Measurements from ENCODE around the gene PSMC5.
A peak's percentile ranks its signal among the peaks of the same experiment; 100 is the strongest.

Gene PSMC5

DNA sequence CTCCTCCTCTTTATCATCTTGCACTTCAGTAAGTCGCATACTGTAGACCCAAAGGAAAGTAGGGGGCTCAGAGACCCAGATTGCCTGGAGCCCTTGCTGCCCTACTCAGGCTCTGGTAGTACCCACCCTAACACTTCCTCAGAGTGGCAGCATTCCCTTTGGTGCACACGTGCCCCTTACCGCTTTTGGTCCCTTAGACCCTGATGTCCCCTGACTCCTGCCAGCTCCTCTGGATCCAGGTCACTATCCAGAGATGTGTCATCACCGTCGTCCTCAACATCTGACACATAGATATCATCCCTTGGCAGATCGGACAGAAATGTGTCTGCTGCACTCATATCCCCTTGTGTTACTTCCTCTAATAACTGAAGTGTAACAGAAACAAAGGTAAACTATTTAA, 5.4 kb upstream of the PSMC5 start:
- no peak for DNase-seq

DNA sequence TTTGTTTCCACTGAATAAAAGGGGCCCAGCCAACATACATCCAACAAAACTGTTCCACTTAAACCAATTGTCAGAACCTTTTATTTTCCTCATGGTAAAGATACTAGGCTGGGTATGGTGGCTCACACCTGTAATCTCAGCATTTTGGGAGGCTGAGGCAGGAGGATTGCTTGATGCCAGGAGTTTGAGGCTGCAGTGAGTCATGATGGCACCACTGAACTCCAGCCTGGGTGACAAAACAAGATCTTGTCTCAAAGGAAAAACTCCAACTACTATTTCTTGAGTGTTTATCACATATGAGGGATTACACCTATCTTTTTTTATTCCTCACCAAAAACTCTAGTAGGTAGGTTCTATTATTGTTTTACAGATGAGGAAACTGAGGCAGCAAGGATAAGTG, 4.7 kb upstream of the PSMC5 start:
- DNase-seq = no peak

DNA sequence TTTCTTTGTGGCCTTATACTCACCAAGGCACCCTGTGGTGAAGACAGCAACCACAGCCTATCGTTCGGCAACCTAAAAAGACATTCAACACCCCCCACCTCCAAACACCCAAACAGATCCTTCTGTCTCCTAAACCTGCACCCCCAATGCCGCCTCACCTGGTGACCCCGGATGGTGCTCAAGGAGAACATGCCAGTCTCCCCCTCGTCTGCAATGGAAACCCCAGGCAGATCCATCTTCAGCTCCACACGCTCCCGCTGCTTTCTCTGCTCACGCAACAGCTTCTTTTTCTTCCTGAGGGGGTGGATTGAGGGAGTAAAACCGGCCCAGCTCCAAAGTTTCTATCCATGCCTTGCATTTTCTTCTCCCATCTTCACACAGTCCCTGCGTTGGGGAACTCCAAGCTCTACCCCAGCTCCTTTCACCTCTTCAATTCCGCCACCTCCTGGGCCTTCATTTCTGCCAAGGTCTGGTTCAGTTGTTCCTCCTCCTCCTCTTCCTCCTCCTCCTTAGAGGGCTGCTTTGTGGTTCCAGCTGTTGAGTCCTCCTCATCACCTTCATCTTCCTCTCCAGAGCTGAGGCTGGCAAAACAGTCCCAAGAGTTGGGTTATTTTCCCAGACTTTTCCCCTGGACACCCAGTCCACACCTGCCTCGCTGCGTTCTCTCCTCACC, 3.4 kb upstream of the PSMC5 start:
- DNase-seq = no peak

DNA sequence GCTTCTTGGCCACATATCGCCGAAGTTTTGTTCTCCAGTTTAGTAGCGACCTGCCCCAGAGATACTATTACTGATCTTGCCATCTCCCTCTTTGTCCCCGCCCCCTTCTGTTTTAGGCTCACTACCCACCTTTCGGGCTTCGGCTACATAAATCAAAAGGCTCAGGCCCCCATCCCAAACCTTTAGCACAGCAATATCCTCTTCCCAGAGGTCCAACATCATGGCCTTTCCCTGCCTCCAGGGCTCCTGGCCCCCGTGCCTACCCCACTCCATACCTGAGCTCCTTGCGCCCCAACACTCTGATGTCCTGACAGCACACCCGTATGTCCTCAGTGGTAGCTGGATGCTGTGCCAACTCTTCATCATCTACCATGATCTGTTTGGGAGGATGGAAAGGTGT, 2.9 kb upstream of the PSMC5 start:
- no peak for DNase-seq

DNA sequence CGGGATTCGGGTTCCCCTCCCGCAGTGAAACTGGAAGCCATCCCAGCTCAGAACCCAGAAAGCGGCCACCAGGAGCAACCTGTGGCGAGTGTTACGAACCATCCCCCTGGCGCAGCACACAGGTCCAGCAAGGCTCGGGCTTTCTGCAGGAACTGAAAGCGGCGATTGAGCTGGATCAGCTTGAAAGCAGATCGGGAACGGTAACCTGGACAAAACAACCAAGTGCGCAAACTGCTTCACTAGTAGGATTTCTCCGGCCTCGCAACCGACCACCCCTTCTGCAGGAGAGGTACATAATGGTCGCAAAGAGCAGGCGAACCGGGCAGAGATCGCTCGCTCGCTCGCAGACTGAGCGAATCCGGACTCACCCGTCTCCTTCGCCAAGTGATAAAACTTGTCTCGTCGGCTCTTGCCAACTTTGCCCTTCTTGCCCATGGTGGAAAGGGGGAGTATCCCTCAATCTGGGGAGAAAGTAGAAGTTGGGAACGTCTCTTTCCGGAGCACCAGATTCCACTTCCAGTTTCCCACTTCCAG, 696 bp upstream of the PSMC5 start:
- no peak for DNase-seq

DNA sequence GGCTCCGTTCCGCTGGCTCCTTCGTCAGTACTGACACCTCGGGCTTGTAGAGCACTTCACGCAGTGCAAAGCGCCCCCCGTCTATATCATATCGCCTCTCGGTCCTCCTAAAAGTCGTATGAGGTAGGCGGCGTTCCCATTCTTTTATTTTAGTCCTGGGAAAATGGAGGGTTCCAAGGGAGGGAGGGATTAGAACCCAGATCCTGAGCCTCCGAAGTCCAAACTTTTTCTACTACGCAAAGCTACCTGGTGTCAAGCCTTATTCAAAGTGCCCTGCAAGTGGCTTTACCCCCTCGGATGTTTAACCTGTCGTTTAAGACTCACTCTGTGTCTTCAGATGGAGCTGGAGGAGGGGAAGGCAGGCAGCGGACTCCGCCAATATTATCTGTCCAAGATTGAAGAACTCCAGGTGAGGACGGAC, 580 bp downstream of the PSMC5 start:
- DNase-seq = no peak

DNA sequence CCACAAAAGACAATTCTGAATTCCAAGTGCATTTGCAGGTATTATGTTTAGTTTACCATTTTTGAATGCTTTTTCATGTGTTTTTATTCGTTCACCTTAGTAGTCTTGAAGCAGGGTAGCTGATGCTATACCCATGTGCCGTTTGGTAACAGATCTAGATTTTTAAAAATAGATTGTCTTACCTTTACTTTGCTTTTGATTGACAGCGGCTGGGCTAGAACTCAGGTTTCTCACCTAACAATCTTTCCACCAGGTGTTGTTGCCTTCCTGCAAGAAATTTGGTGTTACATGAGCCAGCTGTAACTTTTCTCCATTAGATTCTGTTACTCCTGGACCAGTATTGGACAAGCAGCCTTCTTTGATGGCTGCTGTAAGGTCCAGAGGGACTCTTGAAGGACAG, 1.7 kb downstream of the PSMC5 start:
- DNase-seq = no peak

DNA sequence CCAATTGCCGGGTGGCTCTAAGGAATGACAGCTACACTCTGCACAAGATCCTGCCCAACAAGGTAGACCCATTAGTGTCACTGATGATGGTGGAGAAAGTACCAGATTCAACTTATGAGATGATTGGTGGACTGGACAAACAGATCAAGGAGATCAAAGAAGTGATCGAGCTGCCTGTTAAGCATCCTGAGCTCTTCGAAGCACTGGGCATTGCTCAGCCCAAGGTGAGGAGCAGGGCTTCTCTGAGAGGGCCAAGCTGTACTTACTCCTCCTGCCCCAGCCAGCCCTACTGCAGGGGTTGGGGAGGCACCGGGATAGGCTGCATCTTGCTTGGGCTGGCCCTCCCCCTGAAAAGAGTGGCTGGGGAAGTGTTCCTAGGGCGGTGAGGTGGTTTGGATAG, 3.0 kb downstream of the PSMC5 start:
- no peak for DNase-seq

DNA sequence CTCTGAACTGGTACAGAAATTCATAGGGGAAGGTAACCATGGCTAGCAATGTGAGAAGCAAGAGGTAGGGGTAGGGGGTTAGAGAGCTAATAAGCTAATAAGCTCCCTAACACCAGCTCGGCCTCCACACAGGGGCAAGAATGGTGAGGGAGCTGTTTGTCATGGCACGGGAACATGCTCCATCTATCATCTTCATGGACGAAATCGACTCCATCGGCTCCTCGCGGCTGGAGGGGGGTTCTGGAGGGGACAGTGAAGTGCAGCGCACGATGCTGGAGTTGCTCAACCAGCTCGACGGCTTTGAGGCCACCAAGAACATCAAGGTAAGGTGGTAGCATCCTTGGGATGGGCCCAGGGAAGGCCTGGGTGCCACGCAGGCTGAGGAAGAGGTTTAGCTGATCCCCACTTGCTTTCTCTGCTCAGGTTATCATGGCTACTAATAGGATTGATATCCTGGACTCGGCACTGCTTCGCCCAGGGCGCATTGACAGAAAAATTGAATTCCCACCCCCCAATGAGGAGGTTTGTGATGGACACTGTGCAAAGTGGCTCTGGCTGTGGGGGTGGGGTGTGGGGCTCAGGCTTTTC, 3.8 kb downstream of the PSMC5 start:
- DNase-seq = no peak

DNA sequence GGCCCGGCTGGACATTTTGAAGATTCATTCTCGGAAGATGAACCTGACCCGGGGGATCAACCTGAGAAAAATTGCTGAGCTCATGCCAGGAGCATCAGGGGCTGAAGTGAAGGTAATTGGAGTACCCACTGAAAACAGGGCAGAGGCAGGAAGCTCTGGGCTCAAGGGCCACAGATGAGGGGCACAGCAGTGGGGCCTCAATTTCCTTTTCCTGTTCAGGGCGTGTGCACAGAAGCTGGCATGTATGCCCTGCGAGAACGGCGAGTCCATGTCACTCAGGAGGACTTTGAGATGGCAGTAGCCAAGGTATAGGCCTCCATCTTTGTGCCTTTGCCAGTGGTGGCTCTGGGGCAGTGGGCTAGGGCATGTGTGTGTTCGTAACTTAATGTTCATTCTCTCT, 4.3 kb downstream of the PSMC5 start:
- no peak for DNase-seq

DNA sequence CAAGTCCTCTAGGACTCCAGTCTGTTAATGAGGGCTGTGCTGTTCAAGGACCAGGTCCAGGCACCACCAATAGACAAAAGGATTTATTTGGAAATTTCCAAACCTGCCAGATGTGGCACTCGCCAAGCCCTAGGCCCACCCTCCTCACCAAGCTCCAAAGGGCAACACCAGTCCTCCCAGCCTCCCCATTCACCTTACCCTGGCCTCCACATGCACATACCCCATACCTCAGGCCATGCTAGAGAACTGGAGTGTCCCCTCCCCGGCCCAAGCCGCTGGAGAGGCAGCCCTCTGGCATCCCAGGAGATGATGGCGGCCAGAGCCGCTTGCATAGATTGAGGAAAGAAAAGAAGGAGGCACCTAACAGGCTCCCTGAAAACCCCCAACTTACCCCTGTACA, 4.8 kb downstream of the PSMC5 start:
- DNase-seq = no peak

DNA sequence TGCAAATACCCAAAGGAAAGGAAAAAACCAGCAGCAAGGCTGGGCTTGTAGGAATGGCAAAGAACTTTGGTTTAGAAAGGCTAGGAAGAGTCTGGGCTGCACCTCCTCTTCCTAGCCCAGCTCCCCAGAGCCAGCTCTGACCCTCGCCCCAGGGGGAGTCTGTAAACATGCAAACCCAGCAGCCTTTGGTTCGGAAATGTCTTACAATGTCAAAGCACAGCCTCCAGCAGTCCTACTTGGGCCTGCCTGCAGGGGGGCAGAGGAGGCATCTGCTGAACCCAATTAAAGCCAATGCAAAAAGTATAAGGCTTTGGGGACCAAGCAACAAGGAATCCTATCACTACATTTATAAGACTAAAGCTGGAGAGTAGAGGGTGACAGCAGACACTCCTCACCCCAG, 5.2 kb downstream of the PSMC5 start:
- DNase-seq = no peak

DNA sequence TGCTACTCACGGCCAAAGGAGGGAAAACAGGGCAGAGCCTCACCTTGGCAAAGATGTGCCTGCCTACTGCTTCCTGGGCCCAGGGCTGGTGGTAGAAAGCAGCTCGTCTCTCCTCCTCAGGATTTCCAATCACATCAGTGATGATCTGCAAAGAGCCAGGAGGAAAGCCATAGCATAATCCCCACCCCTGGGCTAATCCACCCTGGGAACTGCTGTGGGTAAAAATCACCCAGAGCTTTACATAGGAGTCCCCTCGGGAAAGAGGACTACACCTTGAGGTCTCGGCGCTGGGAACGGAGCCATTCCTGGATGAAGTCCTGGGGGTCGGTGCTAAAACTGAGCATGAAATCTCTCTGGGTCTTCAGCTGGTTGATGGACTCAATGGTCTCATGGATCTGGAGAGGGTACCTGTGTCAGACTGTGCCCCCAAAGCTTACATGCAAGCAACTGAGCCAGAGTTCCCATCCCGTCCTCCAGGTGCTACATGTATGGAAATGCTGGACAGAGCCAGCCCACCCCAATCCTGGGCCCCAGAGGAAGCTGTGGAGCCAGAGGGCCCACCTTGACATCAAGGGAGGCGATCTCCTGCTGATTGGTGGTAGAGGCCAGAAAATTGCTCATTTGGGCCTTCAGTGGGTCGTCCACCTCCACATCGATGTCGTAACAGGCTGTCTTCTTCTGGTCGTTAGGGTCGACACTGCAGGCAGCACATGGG, 6.0 kb downstream of the PSMC5 start:
- DNase-seq = no peak

DNA sequence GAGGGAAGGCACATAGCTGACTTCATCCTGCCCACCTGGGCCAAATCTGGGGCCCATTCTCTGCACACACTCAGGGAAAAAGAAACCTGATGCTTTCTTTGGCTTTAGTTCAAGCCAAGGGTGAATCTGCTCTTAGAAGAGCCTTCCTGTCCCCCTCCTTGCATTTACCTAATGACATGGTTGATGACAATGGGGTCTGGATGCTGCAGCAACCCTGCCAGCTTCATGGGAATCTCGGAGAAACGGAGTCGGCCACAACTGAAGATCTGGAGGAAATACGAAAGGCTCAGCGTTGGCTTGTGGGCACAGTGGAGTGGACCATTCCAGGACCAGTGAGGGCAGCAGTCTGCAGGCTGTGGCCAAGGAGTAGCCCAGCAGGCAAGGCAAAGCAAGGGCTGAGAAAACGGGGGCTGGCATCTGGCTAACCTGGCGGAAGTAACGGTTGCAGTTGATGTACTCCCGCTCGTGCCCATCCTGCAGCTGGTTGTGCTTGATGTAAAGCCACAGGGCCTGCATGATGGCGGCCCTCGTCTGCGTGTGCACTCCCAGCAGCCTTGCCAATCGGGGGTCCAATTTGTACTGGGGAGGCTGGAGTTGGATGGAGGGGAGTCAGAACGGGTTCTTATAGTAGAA, 6.6 kb downstream of the PSMC5 start:
- DNase-seq = no peak

DNA sequence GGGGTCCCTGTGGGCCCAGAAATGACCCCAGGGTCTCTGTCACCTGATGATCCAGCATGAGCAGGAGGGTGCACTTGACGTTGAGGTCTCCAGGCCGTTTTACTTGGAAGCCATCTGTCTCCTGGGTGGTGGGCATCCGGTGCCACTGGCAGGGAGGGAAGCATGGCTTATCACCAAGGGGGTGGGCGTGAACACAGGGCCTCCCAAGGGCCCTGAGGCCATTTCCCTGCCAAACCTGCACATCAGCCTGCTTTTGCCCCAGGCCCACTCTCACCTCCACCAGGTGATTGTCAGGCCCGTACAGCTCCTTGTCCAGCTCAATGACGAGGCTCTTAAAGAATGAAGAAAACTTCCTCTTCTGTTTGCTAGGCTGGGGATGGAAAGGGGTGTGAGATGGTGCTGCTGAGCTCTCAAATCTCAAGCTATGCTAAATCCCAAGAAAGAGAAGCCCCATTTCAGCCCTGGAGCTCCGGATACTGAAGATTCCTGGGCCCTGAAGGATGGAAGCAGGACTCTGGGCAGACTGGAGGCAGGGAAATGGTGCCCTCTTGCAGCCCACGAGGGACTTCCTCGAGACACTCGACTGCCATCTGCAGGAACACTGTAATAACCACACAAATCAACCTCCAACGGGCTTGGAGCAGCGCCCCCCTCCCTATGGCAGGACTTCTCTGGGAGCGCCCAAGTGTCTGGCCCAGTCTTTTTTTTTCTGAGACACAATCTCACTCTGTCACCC, 7.4 kb downstream of the PSMC5 start:
- DNase-seq = peak; percentile 57 to 66

DNA sequence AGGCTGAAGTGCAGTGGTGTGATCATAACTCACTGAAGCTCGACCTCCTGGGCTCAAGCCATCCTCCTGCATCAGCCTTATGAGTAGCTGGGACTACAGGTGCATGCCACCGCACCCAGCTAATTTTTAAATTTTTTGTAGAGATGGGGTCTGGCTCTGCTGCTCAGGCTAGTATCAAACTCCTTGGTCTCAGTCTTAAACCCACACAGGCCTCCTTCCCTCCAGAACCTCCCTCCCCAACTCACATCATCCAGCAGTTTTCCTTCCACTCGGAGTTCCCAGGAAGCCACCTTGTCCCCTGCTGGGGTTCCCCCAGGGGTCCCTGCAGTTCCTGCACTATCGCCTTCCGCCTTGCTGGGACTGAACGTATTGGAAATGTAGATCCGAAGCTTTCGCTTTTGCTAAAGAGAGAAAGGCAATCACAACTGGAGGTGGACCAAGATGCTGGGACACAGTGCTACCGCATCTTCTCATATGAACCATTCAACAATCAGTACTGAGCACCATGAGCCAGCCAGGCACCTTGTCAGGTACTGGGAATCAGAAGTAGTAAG, 8.0 kb downstream of the PSMC5 start:
- DNase-seq = no peak

DNA sequence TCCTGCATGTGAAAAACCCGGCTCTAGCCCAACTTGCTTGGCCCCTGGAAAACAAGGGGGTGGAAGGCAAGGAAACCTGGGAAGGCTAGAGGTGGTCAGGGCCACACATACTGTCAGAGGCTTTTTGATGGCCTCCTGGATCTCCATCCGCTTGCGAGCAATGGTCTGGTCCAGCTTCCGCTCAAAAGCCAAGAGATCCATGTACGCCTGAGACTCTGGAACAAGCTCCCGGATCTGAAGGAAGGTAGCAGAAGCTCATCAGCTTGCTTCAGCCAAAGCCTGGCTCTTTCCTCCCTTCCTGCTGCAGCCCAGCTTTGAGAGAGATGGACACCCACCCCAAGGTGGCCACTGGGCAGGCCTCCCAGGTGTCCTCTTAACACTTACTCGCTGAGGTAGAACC, 9.6 kb downstream of the PSMC5 start:
- no peak for DNase-seq

DNA sequence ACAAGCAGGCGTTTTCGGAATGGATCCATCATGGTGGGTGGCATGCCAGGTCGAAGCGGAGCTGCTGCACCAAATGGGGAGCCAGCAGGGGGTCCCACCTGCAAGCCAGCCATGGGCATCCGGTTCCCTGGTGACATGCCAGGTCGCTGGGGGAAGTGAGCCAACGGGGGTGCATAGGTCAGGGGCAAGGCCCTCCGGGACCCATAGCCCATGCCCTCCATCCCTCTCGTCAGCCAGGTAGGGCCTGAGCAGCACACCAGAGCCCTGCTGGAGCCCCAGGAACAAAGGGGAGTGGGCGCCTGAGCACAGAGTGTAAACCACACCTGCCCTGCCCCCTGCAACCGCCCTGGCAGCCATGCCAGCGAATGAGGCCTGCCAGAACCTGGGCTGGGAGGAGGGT, 10.2 kb downstream of the PSMC5 start:
- no peak for DNase-seq

DNA sequence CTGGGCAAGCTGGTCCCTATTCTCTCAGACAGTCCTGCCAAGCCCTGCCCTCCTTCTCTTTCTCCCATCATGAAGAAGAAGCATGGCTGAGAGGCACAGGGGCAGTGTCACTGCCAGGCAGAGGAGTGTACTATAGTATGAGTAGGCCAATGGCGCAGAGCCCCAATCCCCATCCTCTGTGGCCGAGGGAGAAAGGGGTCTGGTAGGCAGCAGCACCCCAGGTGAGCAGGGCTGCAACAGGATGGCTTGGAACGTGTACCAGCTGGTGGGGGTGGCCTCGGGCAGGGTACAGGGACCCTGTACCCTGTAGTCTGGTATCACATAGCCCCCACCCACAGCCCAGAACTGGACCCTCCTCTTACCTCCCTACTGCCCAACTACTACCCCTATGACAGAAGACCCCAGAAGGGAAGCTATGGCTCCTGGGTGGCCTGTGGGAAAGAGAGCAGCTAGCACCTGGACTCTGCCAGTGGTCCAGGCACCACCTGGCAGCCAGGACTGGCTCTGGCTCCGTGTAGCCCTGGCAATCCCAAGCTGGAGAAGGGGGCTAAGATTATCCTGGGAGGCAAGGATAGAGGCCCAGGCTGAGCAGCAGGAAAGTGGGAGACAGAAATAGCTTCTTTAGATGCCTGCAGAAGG, 10.8 kb downstream of the PSMC5 start:
- DNase-seq = no peak

DNA sequence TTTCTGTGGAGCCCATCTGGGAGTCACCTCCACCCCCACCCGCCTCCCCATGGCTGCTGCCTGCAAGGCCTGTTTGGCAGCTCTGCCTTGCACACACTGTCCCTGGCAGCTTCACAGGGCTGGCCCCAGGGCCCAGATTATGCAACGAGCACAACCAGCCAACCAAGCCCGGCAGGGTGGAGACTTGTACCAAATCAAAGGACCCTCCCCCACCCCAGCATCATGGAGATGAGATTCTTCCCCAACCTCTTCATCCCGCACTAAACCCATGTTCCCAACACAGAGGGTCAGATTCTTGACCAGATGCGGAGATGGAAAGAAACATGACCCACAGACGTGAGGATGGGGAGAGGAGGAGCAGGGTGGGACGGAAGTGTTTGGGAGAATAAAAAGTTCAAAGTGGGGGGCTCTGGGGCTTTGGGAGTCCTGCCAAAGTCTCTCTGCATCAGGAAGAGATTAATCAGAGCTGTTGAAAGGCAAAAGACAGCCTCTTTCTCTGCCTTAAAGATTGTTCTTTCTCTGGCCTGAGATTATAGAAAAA, 11.5 kb downstream of the PSMC5 start:
- DNase-seq = no peak

DNA sequence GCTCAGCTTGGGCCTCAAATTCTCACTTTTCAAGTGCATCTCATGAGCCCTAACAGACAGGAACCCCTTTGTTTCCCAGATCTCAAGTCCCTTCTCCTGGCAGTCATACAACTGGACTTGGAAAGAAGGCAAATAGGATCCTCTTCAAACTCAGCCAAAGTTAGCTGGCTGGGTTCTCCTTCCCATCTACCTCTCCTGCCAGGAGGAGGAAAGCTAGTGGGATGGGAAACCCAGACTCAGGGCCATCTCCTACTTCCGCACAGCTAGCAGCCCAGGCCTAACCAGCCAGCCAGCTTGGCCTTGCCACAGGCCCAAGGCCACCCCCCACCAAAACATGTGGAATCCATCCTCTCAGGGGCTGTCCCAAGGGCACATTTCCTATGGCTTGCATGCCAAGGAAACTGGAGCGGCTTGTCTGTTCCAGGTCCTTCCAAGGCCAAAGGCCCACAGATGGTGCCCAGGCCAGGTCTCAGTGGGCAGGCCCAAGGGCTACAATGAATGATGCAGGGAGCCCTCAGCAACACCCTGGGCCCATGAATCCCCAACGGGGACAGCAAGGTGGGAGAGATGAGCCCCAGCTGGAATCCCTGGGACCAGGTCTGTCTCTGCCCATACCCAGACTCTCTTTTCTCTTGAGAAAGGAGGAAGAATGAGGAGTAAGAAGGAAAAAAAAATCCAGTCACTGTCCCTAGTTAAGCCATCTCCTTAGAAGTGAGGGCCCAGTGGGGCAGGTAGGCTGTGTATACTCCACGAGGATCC, 13.5 kb downstream of the PSMC5 start:
- DNase-seq = no peak

All from SHP77 (cell line).